ENCODE measurements around the gene NECAP2.

DNA sequence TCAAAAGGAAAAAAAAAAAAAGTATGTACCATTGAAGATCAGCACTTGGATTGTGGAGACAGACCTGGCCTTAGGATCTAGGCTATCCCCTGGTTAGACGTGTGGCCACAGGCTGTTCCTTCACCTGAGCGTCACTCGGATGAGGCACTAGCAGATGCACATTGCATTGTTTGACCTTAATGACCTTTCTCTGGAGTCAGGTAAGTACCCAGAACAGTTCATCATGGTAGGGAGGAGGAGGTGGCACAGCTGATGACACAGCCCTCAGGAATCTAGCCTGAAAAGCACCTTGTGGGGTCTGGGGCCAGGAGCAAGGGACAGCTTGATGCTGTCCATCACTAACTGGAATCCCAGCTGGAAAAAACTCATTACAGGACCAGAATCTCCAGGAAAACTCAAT is 21.2 kb downstream of the NECAP2 start:
- TF ChIP-seq, protein P1, sequence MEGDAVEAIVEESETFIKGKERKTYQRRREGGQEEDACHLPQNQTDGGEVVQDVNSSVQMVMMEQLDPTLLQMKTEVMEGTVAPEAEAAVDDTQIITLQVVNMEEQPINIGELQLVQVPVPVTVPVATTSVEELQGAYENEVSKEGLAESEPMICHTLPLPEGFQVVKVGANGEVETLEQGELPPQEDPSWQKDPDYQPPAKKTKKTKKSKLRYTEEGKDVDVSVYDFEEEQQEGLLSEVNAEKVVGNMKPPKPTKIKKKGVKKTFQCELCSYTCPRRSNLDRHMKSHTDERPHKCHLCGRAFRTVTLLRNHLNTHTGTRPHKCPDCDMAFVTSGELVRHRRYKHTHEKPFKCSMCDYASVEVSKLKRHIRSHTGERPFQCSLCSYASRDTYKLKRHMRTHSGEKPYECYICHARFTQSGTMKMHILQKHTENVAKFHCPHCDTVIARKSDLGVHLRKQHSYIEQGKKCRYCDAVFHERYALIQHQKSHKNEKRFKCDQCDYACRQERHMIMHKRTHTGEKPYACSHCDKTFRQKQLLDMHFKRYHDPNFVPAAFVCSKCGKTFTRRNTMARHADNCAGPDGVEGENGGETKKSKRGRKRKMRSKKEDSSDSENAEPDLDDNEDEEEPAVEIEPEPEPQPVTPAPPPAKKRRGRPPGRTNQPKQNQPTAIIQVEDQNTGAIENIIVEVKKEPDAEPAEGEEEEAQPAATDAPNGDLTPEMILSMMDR (IDR thresholded peaks at IDR 0.05), result no peak
- TF ChIP-seq POLR2A (IDR thresholded peaks at IDR 0.05), result no peak

Data from adrenal gland (tissue), 5 donors.